GM19324 (cell line): ENCODE results near the gene NR5A1.

Experiments
- ATAC-seq: cut with Tn5 transposase; IDR thresholded peaks from one replicate; pipeline ENCODE4 v1.9.1; 2021; ENCODE audit warnings: mild to moderate bottlenecking, moderate library complexity; ENCODE audit not compliant: unreplicated experiment, low FRiP score

The NR5A1 gene

DNA sequence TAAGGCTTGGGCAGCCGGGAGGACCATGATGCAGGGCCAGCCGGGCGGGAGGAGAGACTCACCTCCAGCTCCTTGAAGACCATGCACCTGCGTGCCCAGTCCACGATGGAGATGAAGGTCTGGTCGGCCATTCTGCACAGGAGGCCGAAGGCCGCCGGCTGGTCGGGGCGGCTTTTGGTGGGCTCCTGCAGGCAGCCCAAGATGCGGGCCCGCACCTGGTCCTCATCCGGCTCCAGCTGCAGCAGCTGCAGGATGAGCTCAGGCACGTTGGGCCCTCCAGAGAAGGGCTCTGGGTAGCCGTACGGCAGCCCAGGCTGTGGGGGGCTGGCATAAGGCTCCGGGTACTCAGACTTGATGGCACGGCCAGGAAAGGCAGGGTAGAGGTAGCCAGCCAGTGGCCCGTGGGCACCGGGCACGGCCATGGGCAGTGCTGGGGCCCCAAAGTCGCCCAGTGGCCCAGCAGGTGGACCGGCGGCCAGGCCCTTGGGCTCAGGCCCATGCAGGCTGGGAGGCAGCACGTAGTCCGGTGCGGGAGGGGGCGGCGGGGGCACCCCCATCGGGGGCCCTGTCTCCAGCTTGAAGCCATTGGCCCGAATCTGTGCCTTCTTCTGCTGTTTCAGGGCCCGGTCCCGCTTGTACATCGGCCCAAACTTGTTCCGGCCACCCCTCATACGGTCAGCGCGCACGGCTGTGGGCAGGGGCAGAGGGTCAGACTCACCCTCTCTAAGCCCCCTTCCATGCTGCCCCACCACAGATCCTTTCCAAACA lies 7.0 kb downstream of the NR5A1 start:
- no peak for ATAC-seq

DNA sequence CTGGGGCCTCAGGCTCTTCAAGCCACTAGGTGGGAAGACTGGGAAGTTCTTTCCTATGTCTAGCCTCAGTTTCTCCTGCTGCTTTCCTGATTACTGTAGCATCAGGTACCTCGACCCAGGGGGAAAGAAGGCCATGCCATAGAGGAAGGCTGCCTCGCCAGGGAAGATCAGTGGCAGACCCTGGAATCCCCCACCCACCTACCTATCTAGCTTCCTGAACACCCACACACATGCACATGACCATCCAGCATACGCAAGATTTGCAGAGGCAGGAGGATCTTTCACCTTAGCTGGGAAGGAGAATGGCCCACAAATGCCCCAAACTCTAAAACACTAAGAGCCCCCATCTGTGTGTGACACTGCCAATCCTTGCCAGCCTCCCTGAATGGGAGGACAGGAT lies 8.0 kb downstream of the NR5A1 start:
- ATAC-seq, result no peak

GRCh38 chr9:124498499-124499146 lies 8.6 kb downstream of the NR5A1 start:
- no peak for ATAC-seq

DNA sequence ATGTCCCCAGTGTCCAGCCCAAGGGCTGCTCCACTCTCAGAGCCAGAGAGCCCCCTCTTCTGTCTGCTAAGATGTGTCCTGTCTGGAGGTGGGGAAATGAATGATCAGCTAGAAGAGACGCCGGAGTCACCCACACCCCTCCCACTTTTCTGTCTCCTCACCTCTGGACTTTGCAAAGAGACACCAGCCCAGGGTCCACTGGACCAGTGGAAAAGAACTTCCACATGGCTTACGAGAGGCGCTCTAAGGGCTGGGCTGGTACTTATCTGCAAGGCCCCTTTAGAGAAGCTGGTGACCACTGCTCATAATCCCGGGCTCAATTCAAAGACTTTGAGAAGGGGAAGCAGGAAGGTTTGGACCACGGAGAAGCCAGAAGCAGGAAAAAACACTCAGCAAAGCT lies 9.2 kb downstream of the NR5A1 start:
- no peak for ATAC-seq

GRCh38 chr9:124497441-124497840 lies 9.8 kb downstream of the NR5A1 start:
- ATAC-seq, result no peak

- ATAC-seq, result no peak
Observed at GRCh38 chr9:124496463-124496862, 10.7 kb downstream of the NR5A1 start.

DNA sequence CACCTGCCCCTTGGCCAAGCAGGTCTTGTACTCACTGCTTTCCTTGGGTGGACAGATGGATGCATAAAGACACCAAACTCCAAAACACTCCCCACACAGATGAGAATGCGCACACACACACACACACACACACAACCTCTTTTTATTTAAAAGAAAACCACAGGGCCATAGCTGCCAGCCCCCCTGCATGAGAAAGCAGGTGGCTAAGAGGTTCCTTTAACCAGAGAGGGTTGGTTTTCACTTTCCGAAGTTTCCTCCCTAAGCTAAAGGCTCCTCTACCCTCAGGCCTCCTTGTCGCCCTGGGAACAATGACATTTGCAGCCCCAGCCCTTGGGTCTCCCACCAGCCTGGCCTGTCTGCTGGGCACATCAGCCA lies 11.1 kb downstream of the NR5A1 start:
- ATAC-seq, result no peak

- ATAC-seq, result no peak
Observed at GRCh38 chr9:124495126-124496074, 11.8 kb downstream of the NR5A1 start.

DNA sequence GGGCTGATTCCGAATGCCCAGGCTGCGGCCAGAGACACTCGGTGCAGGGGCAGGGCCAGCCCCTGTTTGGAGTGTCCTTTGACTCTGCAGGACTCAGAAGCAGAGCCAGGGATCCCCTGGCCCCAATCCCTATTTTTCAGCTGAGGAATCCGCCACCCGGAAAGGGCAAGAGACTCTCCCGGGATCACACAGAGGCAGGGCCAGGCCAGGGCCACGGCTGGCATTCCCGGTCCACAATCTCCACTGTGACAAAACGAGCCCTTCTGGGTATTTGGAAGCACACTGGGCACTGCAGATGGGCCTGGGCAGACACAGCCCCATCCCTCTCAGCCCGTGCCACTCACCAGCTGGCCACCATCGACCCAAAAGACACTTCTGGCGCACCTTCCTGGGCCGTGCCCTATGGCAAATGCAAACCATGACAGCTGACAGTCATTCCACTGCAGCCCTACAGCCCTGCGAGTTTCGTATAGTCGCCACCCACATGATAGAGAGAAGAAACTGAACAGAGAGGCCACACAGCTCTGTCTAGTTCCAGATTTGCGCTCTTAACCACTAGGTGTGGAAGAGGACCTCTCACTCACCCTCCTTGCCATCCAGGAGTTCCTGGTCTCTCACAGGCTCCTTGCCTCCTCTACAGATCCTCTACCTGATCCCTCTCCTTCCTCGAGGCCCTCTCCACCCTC lies 13.3 kb downstream of the NR5A1 start:
- no peak for ATAC-seq

DNA sequence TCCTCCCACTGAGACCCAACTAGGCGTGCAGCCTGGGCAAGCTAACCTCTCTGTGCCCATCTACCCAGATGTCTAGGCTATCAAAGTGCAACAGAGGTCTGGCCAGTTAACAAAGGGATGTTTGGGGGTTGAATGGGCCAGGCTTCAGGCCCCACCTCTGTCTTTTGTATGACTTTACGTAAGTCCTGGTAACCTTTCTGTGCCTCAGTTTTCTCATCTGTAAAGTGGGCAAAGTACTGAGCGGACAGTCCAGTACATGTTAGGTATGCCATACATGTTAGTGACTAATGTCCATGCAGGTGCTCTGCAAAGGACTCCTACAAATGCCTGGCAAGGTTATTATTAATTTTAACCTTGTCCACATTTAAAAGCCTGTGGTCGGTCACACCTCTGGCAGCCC lies 14.0 kb downstream of the NR5A1 start:
- ATAC-seq, result no peak

DNA sequence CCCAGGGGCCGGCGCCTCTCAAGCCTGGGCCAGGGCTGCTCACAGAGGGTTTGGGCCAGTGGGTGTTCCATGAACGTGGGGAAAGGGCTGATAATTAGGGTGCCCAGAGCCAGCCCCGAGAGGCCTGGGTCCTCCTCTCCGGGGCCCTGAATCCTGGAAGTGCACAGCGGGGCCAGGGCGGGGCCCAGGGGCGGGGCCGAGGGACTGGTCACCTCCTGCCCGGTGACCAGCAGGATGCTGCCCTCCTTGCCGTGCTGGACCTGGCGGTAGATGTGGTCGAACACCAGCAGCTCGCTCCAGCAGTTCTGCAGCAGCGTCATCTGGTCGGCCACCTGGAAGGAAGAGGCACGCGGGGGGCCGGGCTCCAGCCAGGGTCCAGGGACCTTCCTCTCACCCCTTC lies 14.4 kb downstream of the NR5A1 start:
- no peak for ATAC-seq

DNA sequence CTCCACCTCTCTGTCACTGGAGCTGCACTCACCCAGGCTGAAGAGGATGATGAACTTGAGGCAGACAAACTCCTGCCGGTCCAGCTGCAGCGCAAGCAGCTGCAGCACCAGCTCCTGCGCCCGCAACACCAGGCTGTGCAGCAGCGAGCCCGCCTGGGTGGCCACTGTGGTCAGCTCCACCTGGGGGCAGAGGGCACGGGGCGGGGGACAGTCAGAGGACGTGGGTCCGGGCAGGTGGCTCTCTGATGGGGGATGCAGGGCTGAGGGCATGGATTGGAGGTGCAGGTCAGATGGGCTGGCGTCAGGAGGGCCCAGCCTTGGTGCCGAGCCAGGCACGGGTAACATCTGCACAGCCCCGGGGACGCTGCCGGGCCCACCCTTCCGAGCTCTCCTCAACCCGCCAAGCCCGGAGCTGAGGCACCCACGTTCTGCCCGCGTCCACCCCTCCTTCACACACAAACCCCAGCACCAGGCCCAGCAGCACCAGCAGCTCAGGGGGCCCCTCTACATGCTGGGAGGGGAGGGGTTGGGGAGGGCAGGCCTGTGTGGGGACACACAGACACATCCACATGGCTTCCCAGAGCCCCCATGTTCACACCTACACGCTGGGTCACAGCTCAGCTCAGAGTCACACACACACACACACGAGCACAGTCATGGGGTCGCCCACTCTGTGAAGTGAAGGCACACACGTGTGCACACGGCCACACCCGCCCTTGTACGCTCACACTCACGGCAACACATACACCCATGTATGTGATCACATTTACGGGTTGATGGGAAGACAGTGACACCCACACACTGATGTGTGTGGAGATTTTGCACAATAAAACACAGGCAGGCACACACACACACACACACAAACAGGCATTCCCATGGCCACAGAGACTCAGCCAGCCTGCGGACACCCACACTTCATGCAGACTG lies 15.9 kb downstream of the NR5A1 start:
- ATAC-seq, result no peak

DNA sequence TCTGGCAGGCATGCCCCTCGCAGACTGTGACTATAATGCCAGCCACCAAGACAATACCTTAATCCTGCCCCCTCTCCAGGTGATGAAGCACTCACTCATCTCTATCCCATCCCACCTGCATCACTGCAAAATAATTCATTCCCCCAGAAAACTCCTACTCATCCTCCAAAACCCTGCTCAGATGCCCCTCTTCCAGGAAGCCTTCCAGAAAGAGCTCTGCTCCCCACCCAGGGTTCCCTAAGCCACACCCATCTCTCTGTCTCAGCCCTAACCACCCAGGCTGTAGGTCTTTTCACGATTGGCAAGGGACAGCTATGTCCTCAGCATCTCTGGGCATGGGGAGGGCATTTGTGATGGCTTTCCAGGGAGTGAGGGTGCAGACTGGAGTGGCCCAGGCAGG lies 17.2 kb downstream of the NR5A1 start:
- no peak for ATAC-seq

GRCh38 chr9:124489222-124489621 lies 18.0 kb downstream of the NR5A1 start:
- ATAC-seq, result no peak

DNA sequence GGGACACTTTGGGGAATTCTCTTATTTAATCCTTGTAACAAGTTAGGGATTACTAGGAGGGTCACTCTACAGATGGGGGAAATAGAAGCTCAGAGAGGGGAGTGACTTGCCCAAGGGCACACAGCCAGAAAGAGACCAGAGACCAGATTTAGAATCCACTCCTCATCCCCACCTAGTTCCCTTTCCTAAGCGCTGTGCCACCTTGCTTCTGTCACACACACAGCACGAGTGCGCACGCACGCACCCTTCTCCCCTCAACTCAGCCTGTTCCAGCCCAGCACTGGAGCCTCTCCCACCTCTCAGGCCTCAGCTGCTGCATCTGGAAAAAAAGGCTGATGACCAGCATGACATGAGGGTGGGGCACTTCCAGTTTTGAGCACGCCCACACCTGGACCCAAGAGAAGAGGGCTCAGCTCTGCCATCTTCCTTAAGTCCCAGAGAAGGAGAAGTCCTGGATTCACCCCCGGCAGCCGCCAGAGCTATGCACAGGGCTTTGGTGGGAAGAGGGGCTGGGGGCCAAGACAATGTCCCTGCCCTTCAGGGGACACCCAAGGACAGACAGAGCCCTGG lies 18.5 kb downstream of the NR5A1 start:
- no peak for ATAC-seq

GRCh38 chr9:124487260-124488182 lies 19.7 kb downstream of the NR5A1 start:
- no peak for ATAC-seq

DNA sequence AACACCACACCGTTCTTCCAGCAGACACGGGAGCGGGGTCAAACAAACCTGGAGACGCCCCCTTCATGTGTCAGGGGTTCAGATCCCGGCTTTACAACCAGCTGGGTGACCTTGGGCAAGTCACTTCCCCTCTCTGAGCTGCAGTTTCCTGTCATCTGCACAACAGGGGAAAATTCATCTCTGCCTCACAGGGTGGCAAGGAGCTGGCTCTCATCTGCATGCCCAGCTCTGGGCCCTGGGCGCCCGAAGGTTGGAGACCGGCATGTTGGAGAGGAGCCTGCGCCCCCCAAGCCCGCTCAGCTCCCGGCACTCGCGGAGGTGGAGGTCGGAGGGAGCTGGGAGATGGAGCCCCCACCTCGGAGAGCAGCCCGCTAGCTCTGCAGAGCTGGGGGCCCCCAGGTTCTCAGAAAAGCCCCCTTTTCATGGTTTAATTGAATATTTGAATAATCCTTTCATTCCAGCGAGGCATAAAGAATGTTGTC lies 20.4 kb downstream of the NR5A1 start:
- no peak for ATAC-seq

DNA sequence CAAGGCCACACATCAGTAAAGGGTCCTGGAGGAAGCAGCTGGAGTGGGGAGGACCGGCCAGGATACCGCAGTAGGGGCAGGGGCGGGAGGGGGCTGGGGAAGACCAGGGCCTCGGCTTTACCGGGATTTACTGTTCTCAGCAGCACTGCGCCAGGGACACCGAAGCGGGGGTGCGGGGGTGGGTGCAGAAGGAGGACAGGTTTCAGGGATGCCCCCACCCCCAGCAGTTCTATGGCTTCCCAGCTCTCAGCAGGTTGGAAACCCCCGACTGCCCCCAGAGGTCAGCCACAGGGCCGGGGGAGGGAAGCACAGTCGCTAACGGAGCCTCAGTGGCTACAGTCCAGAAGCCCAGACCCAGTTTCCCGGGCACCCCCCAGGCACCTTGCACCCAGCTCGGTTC lies 21.3 kb downstream of the NR5A1 start:
- no peak for ATAC-seq
